Mucosa of stomach (tissue), 1 donor: ENCODE data around the gene TMEM255B.
"Not testable (repeated sequence)": the region's sequence is repeated elsewhere in the genome, so short reads cannot be mapped to it uniquely, and the experiment has no call there.

Experiments
- H3K27me3 ChIP-seq: one replicate; pipeline ENCODE4 v1.7.0; 2013; ENCODE audit warnings: mild to moderate bottlenecking, low read length; ENCODE audit not compliant: control insufficient read depth, insufficient read depth
- H3K36me3 ChIP-seq: one replicate; pipeline ENCODE4 v1.7.0; 2013; ENCODE audit warnings: low read length; ENCODE audit not compliant: control insufficient read depth, insufficient read depth
- H3K4me1 ChIP-seq: one replicate; pipeline ENCODE4 v1.7.0; 2013; ENCODE audit warnings: mild to moderate bottlenecking, low read length; ENCODE audit not compliant: control insufficient read depth, insufficient read depth
- H3K4me3 ChIP-seq: one replicate; pipeline ENCODE4 v1.7.0; 2013; ENCODE audit warnings: low read length
- H3K9ac ChIP-seq: one replicate; pipeline ENCODE4 v1.7.0; 2013; ENCODE audit warnings: mild to moderate bottlenecking, low read length, moderate library complexity
- H3K9me3 ChIP-seq: one replicate; pipeline ENCODE4 v1.7.0; 2013; ENCODE audit warnings: mild to moderate bottlenecking, low read length, moderate library complexity; ENCODE audit not compliant: control insufficient read depth
- donor health status: Pancreatic carcinoma.

Gene TMEM255B

GRCh38 chr13:113739527-113740285, 19.3 kb upstream of the TMEM255B start:
- H3K9ac ChIP-seq, result no peak overlapping the region
- peaks cover 9% of the 10 kb centered on the region for H3K4me1 ChIP-seq
- H3K27me3 ChIP-seq, result peaks cover 8% of the 10 kb centered on the region
- H3K36me3 ChIP-seq, result no peaks in the 10 kb centered on the region
- H3K4me3 ChIP-seq, result no peak overlapping the region
- no peaks in the 10 kb centered on the region for H3K9me3 ChIP-seq

- Histone ChIP-seq H3K27me3 (peaks cover 8% of the 10 kb centered on the region), H3K4me3 (no peak overlapping the region)
Measured at GRCh38 chr13:113740286-113740556, 18.8 kb upstream of the TMEM255B start.

GRCh38 chr13:113740661-113741060, 18.4 kb upstream of the TMEM255B start:
- H3K4me1 ChIP-seq, result peaks cover 9% of the 10 kb centered on the region
- H3K9ac ChIP-seq, result no peak overlapping the region
- no peaks in the 10 kb centered on the region for H3K36me3 ChIP-seq
- H3K4me3 ChIP-seq, result no peak overlapping the region
- peaks cover 8% of the 10 kb centered on the region for H3K27me3 ChIP-seq
- no peaks in the 10 kb centered on the region for H3K9me3 ChIP-seq

More at GRCh38 chr13:113740286-113740556, 18.8 kb upstream of the TMEM255B start:
- Histone ChIP-seq H3K36me3 (no peaks in the 10 kb centered on the region), H3K9ac (no peak overlapping the region), H3K4me1 (peaks cover 9% of the 10 kb centered on the region), H3K9me3 (no peaks in the 10 kb centered on the region)

- no peaks in the 10 kb centered on the region for H3K9me3 ChIP-seq
- H3K9ac ChIP-seq, result no peak overlapping the region
- no peak overlapping the region for H3K4me3 ChIP-seq
- no peaks in the 10 kb centered on the region for H3K36me3 ChIP-seq
- H3K4me1 ChIP-seq, result peaks cover 9% of the 10 kb centered on the region
- H3K27me3 ChIP-seq, result peaks cover 8% of the 10 kb centered on the region
Measured at GRCh38 chr13:113741191-113741668, 17.8 kb upstream of the TMEM255B start.

GRCh38 chr13:113742000-113742441, 17.0 kb upstream of the TMEM255B start:
- H3K27me3 ChIP-seq, result peaks cover 8% of the 10 kb centered on the region
- H3K9ac ChIP-seq, result no peak overlapping the region
- peaks cover 9% of the 10 kb centered on the region for H3K4me1 ChIP-seq
- no peaks in the 10 kb centered on the region for H3K36me3 ChIP-seq
- H3K4me3 ChIP-seq, result no peak overlapping the region
- no peaks in the 10 kb centered on the region for H3K9me3 ChIP-seq

- Histone ChIP-seq H3K4me1 (peaks cover 9% of the 10 kb centered on the region), H3K27me3 (peaks cover 4% of the 10 kb centered on the region), H3K9ac (no peak overlapping the region), H3K9me3 (no peaks in the 10 kb centered on the region), H3K36me3 (no peaks in the 10 kb centered on the region), H3K4me3 (no peak overlapping the region)
Measured at GRCh38 chr13:113742445-113743120, 16.4 kb upstream of the TMEM255B start.

- peaks cover 9% of the 10 kb centered on the region for H3K4me1 ChIP-seq
- no peaks in the 10 kb centered on the region for H3K36me3 ChIP-seq
- H3K4me3 ChIP-seq, result no peak overlapping the region
- no peaks in the 10 kb centered on the region for H3K9me3 ChIP-seq
- no peak overlapping the region for H3K9ac ChIP-seq
- H3K27me3 ChIP-seq, result peaks cover 4% of the 10 kb centered on the region
Measured at GRCh38 chr13:113743366-113744195, 15.4 kb upstream of the TMEM255B start.

- H3K36me3 ChIP-seq, result no peaks in the 10 kb centered on the region
- H3K4me1 ChIP-seq, result peaks cover 9% of the 10 kb centered on the region
- no peak overlapping the region for H3K9ac ChIP-seq
- H3K4me3 ChIP-seq, result no peak overlapping the region
- H3K27me3 ChIP-seq, result peaks cover 4% of the 10 kb centered on the region
- no peaks in the 10 kb centered on the region for H3K9me3 ChIP-seq
Measured at GRCh38 chr13:113744197-113745000, 14.6 kb upstream of the TMEM255B start.

- Histone ChIP-seq H3K4me1 (peaks cover 9% of the 10 kb centered on the region), H3K9me3 (no peaks in the 10 kb centered on the region), H3K36me3 (no peaks in the 10 kb centered on the region), H3K4me3 (no peak overlapping the region), H3K9ac (no peak overlapping the region), H3K27me3 (peaks cover 4% of the 10 kb centered on the region)
Measured at GRCh38 chr13:113745059-113745458, 14.0 kb upstream of the TMEM255B start.

GRCh38 chr13:113745500-113746142, 13.4 kb upstream of the TMEM255B start:
- not testable (repeated sequence) for H3K27me3 ChIP-seq, H3K36me3 ChIP-seq, H3K4me3 ChIP-seq, H3K4me1 ChIP-seq, H3K9me3 ChIP-seq, H3K9ac ChIP-seq

GRCh38 chr13:113746143-113746525, 12.9 kb upstream of the TMEM255B start:
- no peaks in the 10 kb centered on the region for H3K9me3 ChIP-seq
- H3K36me3 ChIP-seq, result no peaks in the 10 kb centered on the region
- no peak overlapping the region for H3K9ac ChIP-seq
- H3K4me3 ChIP-seq, result no peak overlapping the region
- peaks cover 9% of the 10 kb centered on the region for H3K4me1 ChIP-seq
- peaks cover 4% of the 10 kb centered on the region for H3K27me3 ChIP-seq
